Neuronal stem cell (in vitro differentiated cells): ENCODE results near the gene MAP1B.

ENCODE experiments used
- DNase-seq: peaks from one replicate; pipeline ENCODE4 v3.0.0-alpha.2; 2013; ENCODE audit warnings: low spot score
- H2AFZ ChIP-seq: one replicate; pipeline ENCODE4 v1.6.1; 2013; ENCODE audit warnings: mild to moderate bottlenecking, low read length, inconsistent platforms
- H2AK5ac ChIP-seq: 2 replicates; pipeline ENCODE4 v1.6.1; 2013; ENCODE audit warnings: low read depth, mild to moderate bottlenecking, inconsistent platforms, low read length, moderate library complexity, mixed read lengths
- H2BK120ac ChIP-seq: 2 replicates; pipeline ENCODE4 v1.6.1; 2013; ENCODE audit warnings: low read depth, mild to moderate bottlenecking, inconsistent platforms, low read length, moderate library complexity, mixed read lengths
- H2BK12ac ChIP-seq: one replicate; pipeline ENCODE4 v1.6.1; 2013; ENCODE audit warnings: low read length, inconsistent platforms
- H2BK15ac ChIP-seq: 2 replicates; pipeline ENCODE4 v1.6.1; 2013; ENCODE audit warnings: mild to moderate bottlenecking, low read length, inconsistent platforms, mixed read lengths
- H2BK5ac ChIP-seq: one replicate; pipeline ENCODE4 v1.6.1; 2013; ENCODE audit warnings: inconsistent platforms, mild to moderate bottlenecking, low read length, moderate library complexity
- H3K14ac ChIP-seq: one replicate; pipeline ENCODE4 v1.6.1; 2013; ENCODE audit warnings: low read length, inconsistent platforms
- H3K18ac ChIP-seq: 2 replicates; pipeline ENCODE4 v1.6.1; 2013; ENCODE audit warnings: low read length, inconsistent platforms
- H3K23ac ChIP-seq: 2 replicates; pipeline ENCODE4 v1.6.1; 2013; ENCODE audit warnings: low read depth, mild to moderate bottlenecking, mixed read lengths, low read length, inconsistent platforms; ENCODE audit not compliant: poor library complexity
- H3K27ac ChIP-seq: replicated peaks from 3 replicates; pipeline ENCODE4 v1.5.1; 2013; ENCODE audit warnings: low read length, inconsistent platforms
- H3K27me3 ChIP-seq, 3 experiments: 2 replicates each; pipeline ENCODE4 v1.6.1; 2013; ENCODE audit warnings: low read length in 3 of 3, mild to moderate bottlenecking in 2 of 3, inconsistent platforms in 1 of 3, low read depth in 1 of 3, mixed read lengths in 1 of 3, moderate library complexity in 1 of 3; ENCODE audit not compliant: control insufficient read depth in 3 of 3, insufficient read depth in 3 of 3
- H3K36me3 ChIP-seq, 2 donors: replicated peaks in 1 of 2; 2 replicates each; pipeline ENCODE4 v1.6.1; 2013; ENCODE audit warnings: low read length in 2 of 2; ENCODE audit not compliant: control insufficient read depth in 2 of 2, insufficient read depth in 2 of 2
- H3K4ac ChIP-seq: 2 replicates; pipeline ENCODE4 v1.6.1; 2013; ENCODE audit warnings: inconsistent platforms, mild to moderate bottlenecking, low read length, moderate library complexity
- H3K4me1 ChIP-seq, 2 donors: 1 replicate in 1 of 2; 2 replicates in 1 of 2; pipeline ENCODE4 v1.6.1; 2013; ENCODE audit warnings: low read length in 2 of 2, low read depth in 1 of 2; ENCODE audit not compliant: control insufficient read depth in 2 of 2, insufficient read depth in 1 of 2
- H3K4me2 ChIP-seq: one replicate; pipeline ENCODE4 v1.6.1; 2013; ENCODE audit warnings: mild to moderate bottlenecking, low read length, inconsistent platforms; ENCODE audit not compliant: insufficient read depth, poor library complexity, severe bottlenecking
- H3K4me3 ChIP-seq, 2 donors: 2 replicates each; pipeline ENCODE4 v1.5.1; 2013; ENCODE audit warnings: low read length in 2 of 2, mild to moderate bottlenecking in 2 of 2, inconsistent platforms in 1 of 2, moderate library complexity in 1 of 2
- H3K79me1 ChIP-seq: one replicate; pipeline ENCODE4 v1.6.1; 2013; ENCODE audit warnings: low read depth, mild to moderate bottlenecking, inconsistent platforms, low read length, moderate library complexity
- H3K9ac ChIP-seq: one replicate; pipeline ENCODE4 v1.6.1; 2013; ENCODE audit warnings: mild to moderate bottlenecking, low read depth, low read length, inconsistent platforms; ENCODE audit not compliant: poor library complexity
- H3K9me3 ChIP-seq, 2 donors: replicated peaks in 1 of 2; 2 replicates each; pipeline versions ENCODE3 to v1.6.1; 2013; ENCODE audit warnings: low read length in 2 of 2, mild to moderate bottlenecking in 2 of 2, inconsistent platforms in 1 of 2, low read depth in 1 of 2, mixed read lengths in 1 of 2, moderate library complexity in 1 of 2; ENCODE audit not compliant: control insufficient read depth in 2 of 2, insufficient read depth in 1 of 2
- H4K8ac ChIP-seq: one replicate; pipeline ENCODE4 v1.6.1; 2013; ENCODE audit warnings: low read depth, mild to moderate bottlenecking, inconsistent platforms, low read length, moderate library complexity
- H4K91ac ChIP-seq: one replicate; pipeline ENCODE4 v1.6.1; 2013; ENCODE audit warnings: low read length, low read depth, mild to moderate bottlenecking, inconsistent platforms; ENCODE audit not compliant: poor library complexity
- WGBS, 2 donors: extraction: QIAGEN DNeasy Blood & Tissue Kit; methylation state at CpG; one replicate each; pipeline ENCODE4 v1.1.7; 2013; ENCODE audit warnings: missing lambda C conversion rate in 2 of 2, mixed read lengths in 1 of 2; ENCODE audit not compliant: insufficient read length in 2 of 2, insufficient replicate concordance in 1 of 2; ENCODE audit errors: extremely low coverage in 2 of 2; 5-methylcytosine and 5-hydroxymethylcytosine counted together

The MAP1B gene

DNA sequence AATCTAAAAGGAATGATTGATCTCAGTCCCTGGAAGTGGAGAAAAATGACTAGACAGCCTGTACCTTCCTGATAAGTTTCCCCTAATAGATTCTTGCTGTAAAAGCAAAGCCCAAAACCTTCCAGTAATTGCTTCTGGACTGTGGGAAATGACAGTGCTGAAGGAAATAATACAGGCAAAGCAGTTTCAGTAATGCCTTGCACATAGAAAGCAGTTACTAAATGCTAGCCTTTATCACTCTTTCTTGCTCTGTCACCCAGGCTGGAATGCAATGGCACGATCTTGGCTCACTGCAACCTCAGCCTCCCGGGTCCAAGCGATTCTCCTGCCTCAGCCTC lies 50.3 kb downstream of the MAP1B start:
- Histone ChIP-seq H3K79me1 (peaks cover 2% of the 10 kb centered on the region), H2BK12ac (no peak overlapping the region), H3K14ac (no peak overlapping the region), H3K9me3 (no peaks in the 10 kb centered on the region), H3K4ac (no peak overlapping the region), H2AFZ (no peak overlapping the region), H2BK5ac (no peak overlapping the region), H2AK5ac (no peak overlapping the region), H3K36me3 (peaks cover 0 to 95% of the 10 kb centered on the region in 2 donors), H4K91ac (no peak overlapping the region), H3K23ac (no peak overlapping the region), H3K18ac (no peak overlapping the region), H2BK120ac (no peak overlapping the region), H3K27ac (no peak overlapping the region), H2BK15ac (no peak overlapping the region), H4K8ac (no peak overlapping the region), H3K27me3 (no peaks in the 10 kb centered on the region), H3K4me1 (peaks cover 6 to 16% of the 10 kb centered on the region in 2 donors), H3K4me2 (no peak overlapping the region), H3K4me3 (no peak overlapping the region), H3K9ac (no peak overlapping the region)
- no CpG with 5 or more reads among the region's 3 CpGs for WGBS, 2 donors
- no peak for DNase-seq

GRCh38 chr5:72159501-72159911 lies 52.2 kb downstream of the MAP1B start:
- Histone ChIP-seq H3K4ac (no peak overlapping the region), H4K91ac (no peak overlapping the region), H2AK5ac (no peak overlapping the region), H3K4me2 (no peak overlapping the region), H2BK5ac (no peak overlapping the region), H3K27ac (no peak overlapping the region), H2BK15ac (no peak overlapping the region), H3K14ac (no peak overlapping the region), H2AFZ (no peak overlapping the region), H3K9me3 (no peaks in the 10 kb centered on the region), H2BK120ac (no peak overlapping the region), H3K18ac (no peak overlapping the region), H3K4me3 (no peak overlapping the region), H3K9ac (no peak overlapping the region), H3K79me1 (peaks cover 2% of the 10 kb centered on the region), H3K27me3 (no peaks in the 10 kb centered on the region), H2BK12ac (no peak overlapping the region), H3K36me3 (peaks cover 0 to 94% of the 10 kb centered on the region in 2 donors), H3K4me1 (peaks cover 0 to 6% of the 10 kb centered on the region in 2 donors), H4K8ac (no peak overlapping the region), H3K23ac (no peak overlapping the region)
- DNase-seq: no peak
- WGBS, 2 donors: no CpG with 5 or more reads among the region's 3 CpGs

- H4K8ac ChIP-seq: no peak overlapping the region
- no peak overlapping the region for H3K23ac ChIP-seq
- no peak overlapping the region for H4K91ac ChIP-seq
- H3K9ac ChIP-seq: no peak overlapping the region
- no peak overlapping the region for H2AK5ac ChIP-seq
- no peak overlapping the region for H2BK15ac ChIP-seq
- peaks cover 0 to 94% of the 10 kb centered on the region in 2 donors for H3K36me3 ChIP-seq
- no CpG with 5 or more reads among the region's 1 CpG for WGBS, 2 donors
- no peak overlapping the region for H3K4me2 ChIP-seq
- H2AFZ ChIP-seq: no peak overlapping the region
- no peak overlapping the region for H3K18ac ChIP-seq
- H3K14ac ChIP-seq: no peak overlapping the region
- no peak overlapping the region for H3K4me3 ChIP-seq
- no peak overlapping the region for H2BK120ac ChIP-seq
- no peaks in the 10 kb centered on the region for H3K9me3 ChIP-seq
- no peak for DNase-seq
- H3K4me1 ChIP-seq: peaks cover under 1 to 6% of the 10 kb centered on the region in 2 donors
- H2BK12ac ChIP-seq: no peak overlapping the region
- H3K27ac ChIP-seq: no peak overlapping the region
- no peaks in the 10 kb centered on the region for H3K27me3 ChIP-seq
- H2BK5ac ChIP-seq: no peak overlapping the region
- no peak overlapping the region for H3K4ac ChIP-seq
- H3K79me1 ChIP-seq: peaks cover 2% of the 10 kb centered on the region
These were observed 53.1 kb downstream of the MAP1B start for GRCh38 chr5:72160329-72160728.

DNA sequence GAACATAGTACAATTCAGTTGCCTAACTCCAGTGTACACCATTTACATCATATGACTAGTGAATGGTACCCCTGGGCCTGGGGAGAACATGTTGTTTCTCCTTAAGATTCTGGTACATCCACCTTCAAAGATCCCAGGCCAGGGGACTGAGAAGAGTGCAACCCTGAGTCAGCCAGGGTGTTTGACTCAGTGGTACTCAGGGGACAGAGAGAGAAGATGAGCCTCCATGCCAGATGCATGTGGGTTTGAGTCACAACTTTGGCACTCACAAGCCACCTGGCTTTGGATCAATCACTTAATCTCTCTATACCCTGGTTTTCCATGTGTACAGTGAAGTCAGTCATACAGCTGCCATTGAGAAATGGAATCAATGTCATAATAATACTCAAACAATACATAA lies 53.7 kb downstream of the MAP1B start:
- H2AFZ ChIP-seq: no peak overlapping the region
- peaks cover 0 to 94% of the 10 kb centered on the region in 2 donors for H3K36me3 ChIP-seq
- H3K4me3 ChIP-seq: no peak overlapping the region

More for the DNA sequence above, 53.7 kb downstream of the MAP1B start:
- H3K14ac ChIP-seq: no peak overlapping the region
- no peak overlapping the region for H2AK5ac ChIP-seq
- H2BK12ac ChIP-seq: no peak overlapping the region
- H3K4me1 ChIP-seq: peaks cover 6 to 10% of the 10 kb centered on the region in 2 donors
- H3K18ac ChIP-seq: no peak overlapping the region
- no peaks in the 10 kb centered on the region for H3K9me3 ChIP-seq
- H3K79me1 ChIP-seq: peaks cover under 1% of the 10 kb centered on the region
- no peak overlapping the region for H3K23ac ChIP-seq
- no peak for DNase-seq
- no peak overlapping the region for H4K8ac ChIP-seq
- H3K27me3 ChIP-seq: no peaks in the 10 kb centered on the region
- no peak overlapping the region for H3K4ac ChIP-seq
- H3K9ac ChIP-seq: no peak overlapping the region
- no peak overlapping the region for H3K4me2 ChIP-seq
- no peak overlapping the region for H2BK15ac ChIP-seq
- no peak overlapping the region for H3K27ac ChIP-seq
- no peak overlapping the region for H2BK120ac ChIP-seq
- no peak overlapping the region for H2BK5ac ChIP-seq
- H4K91ac ChIP-seq: no peak overlapping the region
